ENCODE measurements around the gene GBA2.

- TF ChIP-seq EZH2 (IDR thresholded peaks at IDR 0.05; ENCODE audit: insufficient read depth, poor library complexity, severe bottlenecking) (no peak), EZH2phosphoT487 (IDR thresholded peaks at IDR 0.05; ENCODE audit: insufficient read depth, low read depth) (no peak)
Observed at GRCh38 chr9:35687972-35688557, 61.0 kb downstream of the GBA2 start.

Measured in GM23248 (cell line).